ENCODE data around the gene CPN2.
A peak's percentile ranks its signal among the peaks of the same experiment; 100 is the strongest.

The CPN2 gene

DNA sequence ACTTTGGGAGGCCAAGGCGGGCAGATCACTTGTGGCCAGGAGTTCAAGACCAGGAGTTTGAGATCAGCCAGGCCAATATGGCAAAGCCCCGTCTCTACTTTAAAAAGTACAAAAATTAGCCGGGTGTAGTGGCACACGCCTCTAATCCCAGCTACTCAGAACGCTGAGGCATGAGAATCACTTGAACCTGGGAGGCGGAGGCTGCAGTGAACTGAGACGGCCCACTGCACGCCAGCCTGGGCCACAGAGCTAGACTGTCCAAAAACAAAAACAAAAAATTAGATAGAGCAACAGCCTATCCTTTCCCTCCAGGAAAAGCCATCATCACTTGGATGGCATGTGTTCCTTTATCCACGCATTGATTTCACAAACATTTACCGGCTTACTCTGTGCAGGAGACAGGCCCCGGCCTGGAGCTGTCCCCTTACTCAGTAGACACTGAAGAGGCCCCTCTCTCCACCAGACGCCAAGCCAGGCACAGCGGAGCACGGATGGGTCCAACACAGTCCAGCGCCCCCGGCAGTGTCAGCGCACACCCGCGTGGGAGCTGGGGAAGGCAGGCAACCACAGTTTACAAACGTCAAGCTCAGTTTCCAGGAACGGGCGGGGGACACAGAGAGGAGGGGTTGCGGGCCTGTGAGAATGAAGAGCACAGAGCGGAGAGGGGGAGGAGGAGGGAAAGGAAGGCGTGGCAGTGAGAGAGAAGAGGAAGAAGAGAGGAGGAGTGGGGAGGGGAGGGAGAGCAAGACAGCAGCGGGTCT is 44.8 kb upstream of the CPN2 start:
- H2BK12ac ChIP-seq (ENCODE audit: low read length in 2 of 2), result peak overlapping the region in 1 of 2 experiments; percentile 94
- H3K4ac ChIP-seq (ENCODE audit: low read depth in 1 of 2, low read length in 2 of 2), result no peak overlapping the region
- peaks cover 0 to 4% of the 10 kb centered on the region in 2 experiments for H3K36me3 ChIP-seq (ENCODE audit: control insufficient read depth in 1 of 2, insufficient read depth in 2 of 2, low read depth in 1 of 2, low read length in 2 of 2)
- H3K4me3 ChIP-seq (ENCODE audit: insufficient read depth in 1 of 2, low read depth in 1 of 2, low read length in 2 of 2), result peak overlapping the region; percentile 28 to 50
- H2AFZ ChIP-seq (ENCODE audit: low read depth, low read length), result peak overlapping the region; percentile 83
- H3K4me2 ChIP-seq (ENCODE audit: low read length, poor library complexity, severe bottlenecking), result peak overlapping the region; percentile 8
- H3K14ac ChIP-seq (ENCODE audit: low read length in 2 of 2), result peak overlapping the region in 1 of 2 experiments; percentile 15
- H3K23ac ChIP-seq (ENCODE audit: low read length in 2 of 2), result no peak overlapping the region
- peak overlapping the region; percentile 3 for H4K8ac ChIP-seq (ENCODE audit: low read length)
- no peak overlapping the region for H2AK5ac ChIP-seq (ENCODE audit: low read length, severe bottlenecking)
- peak; percentile 91 for DNase-seq
- H3K27me3 ChIP-seq (ENCODE audit: control insufficient read depth in 1 of 2, insufficient read depth in 1 of 2, low read length in 2 of 2), result peaks cover 19 to 55% of the 10 kb centered on the region in 2 experiments
- H3K9ac ChIP-seq (ENCODE audit: low read length), result no peak overlapping the region
- peak overlapping the region in 1 of 2 experiments; percentile 68 for H3K18ac ChIP-seq (ENCODE audit: low read depth in 1 of 2, low read length in 2 of 2)
- peaks cover 5% of the 10 kb centered on the region for H3K9me3 ChIP-seq (ENCODE audit: control insufficient read depth, low read length)
- WGBS, result 27% methylated on average over 26 of the region's 26 CpGs
- H2BK120ac ChIP-seq (ENCODE audit: low read depth, low read length), result no peak overlapping the region
- no peak overlapping the region for H4K91ac ChIP-seq (ENCODE audit: low read length)
- no peak overlapping the region for H2BK5ac ChIP-seq (ENCODE audit: low read depth, low read length, poor library complexity, severe bottlenecking)
- no peaks in the 10 kb centered on the region for H3K79me1 ChIP-seq (replicated peaks; ENCODE audit: low read length, poor library complexity, severe bottlenecking)
- peaks cover 12% of the 10 kb centered on the region for H3K4me1 ChIP-seq (ENCODE audit: control insufficient read depth, insufficient read depth, low read depth, low read length)
- no peak overlapping the region for H3K27ac ChIP-seq (ENCODE audit: low read length, poor library complexity, severe bottlenecking)
- no peak overlapping the region for H2BK15ac ChIP-seq (ENCODE audit: low read depth, poor library complexity, severe bottlenecking)

DNA sequence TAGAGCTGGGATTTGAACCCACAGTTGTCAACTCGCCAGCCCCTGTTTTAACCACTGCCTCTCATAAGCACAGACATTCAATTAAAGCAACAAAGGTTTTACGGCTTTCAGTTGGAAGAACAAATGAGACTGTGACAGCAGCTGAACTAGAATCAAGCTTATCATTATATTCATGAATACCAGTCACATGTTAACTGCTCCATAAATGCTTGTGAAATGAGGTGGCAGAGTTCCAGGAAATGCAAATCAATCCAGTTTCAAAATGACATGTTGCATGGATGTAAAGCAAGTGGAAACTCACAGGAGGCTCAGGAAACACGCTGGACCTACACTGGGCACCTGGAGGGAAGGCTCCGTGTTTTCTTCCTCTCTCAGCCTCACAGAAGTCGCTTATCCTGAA is 44.1 kb upstream of the CPN2 start:
- H2BK120ac ChIP-seq (ENCODE audit: low read depth, low read length), result no peak overlapping the region
- H2BK15ac ChIP-seq (ENCODE audit: low read depth, poor library complexity, severe bottlenecking), result no peak overlapping the region
- H3K14ac ChIP-seq (ENCODE audit: low read length in 2 of 2), result no peak overlapping the region
- no peak overlapping the region for H2AFZ ChIP-seq (ENCODE audit: low read depth, low read length)
- H3K18ac ChIP-seq (ENCODE audit: low read depth in 1 of 2, low read length in 2 of 2), result peak overlapping the region in 1 of 2 experiments; percentile 18
- no peak overlapping the region for H2AK5ac ChIP-seq (ENCODE audit: low read length, severe bottlenecking)
- DNase-seq, result peak; percentile 68
- H3K4me1 ChIP-seq (ENCODE audit: control insufficient read depth, insufficient read depth, low read depth, low read length), result peaks cover 12% of the 10 kb centered on the region
- H3K4me3 ChIP-seq (ENCODE audit: insufficient read depth in 1 of 2, low read depth in 1 of 2, low read length in 2 of 2), result no peak overlapping the region
- no peak overlapping the region for H3K4ac ChIP-seq (ENCODE audit: low read depth in 1 of 2, low read length in 2 of 2)
- H3K4me2 ChIP-seq (ENCODE audit: low read length, poor library complexity, severe bottlenecking), result no peak overlapping the region
- no peak overlapping the region for H3K27ac ChIP-seq (ENCODE audit: low read length, poor library complexity, severe bottlenecking)
- H4K8ac ChIP-seq (ENCODE audit: low read length), result no peak overlapping the region
- H3K9me3 ChIP-seq (ENCODE audit: control insufficient read depth, low read length), result peaks cover 8% of the 10 kb centered on the region
- no peak overlapping the region for H2BK5ac ChIP-seq (ENCODE audit: low read depth, low read length, poor library complexity, severe bottlenecking)
- peaks cover 0 to 4% of the 10 kb centered on the region in 2 experiments for H3K36me3 ChIP-seq (ENCODE audit: control insufficient read depth in 1 of 2, insufficient read depth in 2 of 2, low read depth in 1 of 2, low read length in 2 of 2)
- peaks cover 19 to 61% of the 10 kb centered on the region in 2 experiments for H3K27me3 ChIP-seq (ENCODE audit: control insufficient read depth in 1 of 2, insufficient read depth in 1 of 2, low read length in 2 of 2)
- no peak overlapping the region for H4K91ac ChIP-seq (ENCODE audit: low read length)
- H3K79me1 ChIP-seq (replicated peaks; ENCODE audit: low read length, poor library complexity, severe bottlenecking), result no peaks in the 10 kb centered on the region
- WGBS, result 80% methylated on average over 5 of the region's 5 CpGs
- H3K23ac ChIP-seq (ENCODE audit: low read length in 2 of 2), result no peak overlapping the region
- no peak overlapping the region for H3K9ac ChIP-seq (ENCODE audit: low read length)
- no peak overlapping the region for H2BK12ac ChIP-seq (ENCODE audit: low read length in 2 of 2)

DNA sequence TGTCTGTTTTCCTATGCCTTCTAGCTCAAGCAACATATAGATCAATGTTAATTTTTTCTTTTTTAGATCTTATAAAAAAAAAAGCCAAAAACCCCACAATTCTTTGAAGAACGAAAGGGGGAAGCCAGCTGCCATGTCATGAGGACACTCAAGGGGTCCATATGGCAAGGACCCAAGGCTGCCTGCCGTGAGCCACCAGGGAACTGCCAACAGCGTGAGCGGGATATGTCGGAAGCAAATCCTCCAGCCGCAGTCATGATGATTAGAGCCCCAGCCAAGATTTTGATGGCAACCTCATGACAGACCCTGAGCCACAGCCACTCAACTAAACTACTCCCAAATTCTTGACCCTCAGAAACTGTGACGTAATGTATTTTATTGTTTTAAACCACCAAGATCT is 41.4 kb upstream of the CPN2 start:
- Histone ChIP-seq H2AK5ac (ENCODE audit: low read length, severe bottlenecking) (no peak overlapping the region), H3K9ac (ENCODE audit: low read length) (no peak overlapping the region), H2BK12ac (ENCODE audit: low read length in 2 of 2) (no peak overlapping the region), H3K4ac (ENCODE audit: low read depth in 1 of 2, low read length in 2 of 2) (no peak overlapping the region), H3K4me1 (ENCODE audit: control insufficient read depth, insufficient read depth, low read depth, low read length) (peaks cover 12% of the 10 kb centered on the region), H3K14ac (ENCODE audit: low read length in 2 of 2) (no peak overlapping the region), H2AFZ (ENCODE audit: low read depth, low read length) (no peak overlapping the region), H2BK15ac (ENCODE audit: low read depth, poor library complexity, severe bottlenecking) (no peak overlapping the region), H2BK5ac (ENCODE audit: low read depth, low read length, poor library complexity, severe bottlenecking) (no peak overlapping the region), H3K4me3 (ENCODE audit: insufficient read depth in 1 of 2, low read depth in 1 of 2, low read length in 2 of 2) (no peak overlapping the region), H4K91ac (ENCODE audit: low read length) (no peak overlapping the region), H3K23ac (ENCODE audit: low read length in 2 of 2) (no peak overlapping the region), H4K8ac (ENCODE audit: low read length) (no peak overlapping the region), H2BK120ac (ENCODE audit: low read depth, low read length) (no peak overlapping the region), H3K79me1 (replicated peaks; ENCODE audit: low read length, poor library complexity, severe bottlenecking) (no peaks in the 10 kb centered on the region), H3K27ac (ENCODE audit: low read length, poor library complexity, severe bottlenecking) (no peak overlapping the region), H3K36me3 (ENCODE audit: control insufficient read depth in 1 of 2, insufficient read depth in 2 of 2, low read depth in 1 of 2, low read length in 2 of 2) (peaks cover 0 to 4% of the 10 kb centered on the region in 2 experiments), H3K4me2 (ENCODE audit: low read length, poor library complexity, severe bottlenecking) (no peak overlapping the region), H3K18ac (ENCODE audit: low read depth in 1 of 2, low read length in 2 of 2) (no peak overlapping the region), H3K9me3 (ENCODE audit: control insufficient read depth, low read length) (peaks cover 13% of the 10 kb centered on the region), H3K27me3 (ENCODE audit: control insufficient read depth in 1 of 2, insufficient read depth in 1 of 2, low read length in 2 of 2) (peaks cover 25 to 51% of the 10 kb centered on the region in 2 experiments)
- no peak for DNase-seq
- WGBS, result 98% methylated on average over 7 of the region's 7 CpGs

DNA sequence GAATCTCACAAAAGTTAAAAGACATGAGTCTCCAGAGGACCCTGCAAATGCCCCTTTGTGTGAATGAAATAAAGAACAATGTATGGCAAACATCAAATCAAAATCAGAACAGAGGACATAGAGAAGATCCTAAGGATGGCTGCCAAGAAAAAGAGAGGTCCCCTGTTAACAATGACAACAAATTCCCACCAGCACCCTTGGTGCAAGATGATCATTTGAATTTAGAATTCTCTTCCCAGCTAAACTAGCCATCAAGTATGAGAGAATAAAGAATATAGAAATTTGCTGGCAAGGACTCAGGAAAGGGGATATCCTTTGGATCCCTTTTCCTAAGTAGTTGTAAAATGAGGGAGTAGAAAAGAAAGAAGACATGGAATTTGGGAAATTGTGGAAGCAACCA is 39.7 kb upstream of the CPN2 start:
- DNase-seq, result no peak
- Histone ChIP-seq H2BK120ac (ENCODE audit: low read depth, low read length) (no peak overlapping the region), H2BK5ac (ENCODE audit: low read depth, low read length, poor library complexity, severe bottlenecking) (no peak overlapping the region), H2AK5ac (ENCODE audit: low read length, severe bottlenecking) (no peak overlapping the region), H2BK15ac (ENCODE audit: low read depth, poor library complexity, severe bottlenecking) (no peak overlapping the region), H3K9me3 (ENCODE audit: control insufficient read depth, low read length) (peaks cover 13% of the 10 kb centered on the region), H3K9ac (ENCODE audit: low read length) (no peak overlapping the region), H3K23ac (ENCODE audit: low read length in 2 of 2) (no peak overlapping the region), H2BK12ac (ENCODE audit: low read length in 2 of 2) (no peak overlapping the region), H3K4me2 (ENCODE audit: low read length, poor library complexity, severe bottlenecking) (no peak overlapping the region), H3K27me3 (ENCODE audit: control insufficient read depth in 1 of 2, insufficient read depth in 1 of 2, low read length in 2 of 2) (peaks cover 29 to 51% of the 10 kb centered on the region in 2 experiments), H3K27ac (ENCODE audit: low read length, poor library complexity, severe bottlenecking) (no peak overlapping the region), H3K14ac (ENCODE audit: low read length in 2 of 2) (no peak overlapping the region), H3K79me1 (replicated peaks; ENCODE audit: low read length, poor library complexity, severe bottlenecking) (no peaks in the 10 kb centered on the region), H4K8ac (ENCODE audit: low read length) (no peak overlapping the region), H4K91ac (ENCODE audit: low read length) (no peak overlapping the region), H3K4ac (ENCODE audit: low read depth in 1 of 2, low read length in 2 of 2) (no peak overlapping the region), H3K36me3 (ENCODE audit: control insufficient read depth in 1 of 2, insufficient read depth in 2 of 2, low read depth in 1 of 2, low read length in 2 of 2) (no peaks in the 10 kb centered on the region), H3K4me1 (ENCODE audit: control insufficient read depth, insufficient read depth, low read depth, low read length) (peaks cover 3% of the 10 kb centered on the region), H3K18ac (ENCODE audit: low read depth in 1 of 2, low read length in 2 of 2) (no peak overlapping the region), H2AFZ (ENCODE audit: low read depth, low read length) (no peak overlapping the region), H3K4me3 (ENCODE audit: insufficient read depth in 1 of 2, low read depth in 1 of 2, low read length in 2 of 2) (no peak overlapping the region)

All from mesenchymal stem cell (in vitro differentiated cells and primary cell).